Sigmoid colon (tissue), 7 donors: ENCODE measurements around the gene EOGT. TPM values are rescaled to one million over a fixed set of nuclear protein-coding genes. Genes with fewer than 3 reads are reported as not detected.

Experiments used
- DNase-seq: peaks from one replicate; pipeline ENCODE4 v3.0.0-alpha.2; 2019
- H3K27ac ChIP-seq, 4 donors: fragments of 200-600 bp; sonication (generic); one replicate each; pipeline ENCODE4 v1.5.1; 2016 to 2019; ENCODE audit warnings: mild to moderate bottlenecking in 1 of 4
- H3K27me3 ChIP-seq, 3 donors: fragments of 200-600 bp; sonication (generic); one replicate each; pipeline ENCODE4 v1.5.1; 2019; ENCODE audit warnings: mild to moderate bottlenecking in 1 of 3
- H3K36me3 ChIP-seq, 4 donors: fragments of 200-600 bp; sonication (generic); one replicate each; pipeline ENCODE4 v1.5.1; 2016 to 2019
- H3K4me1 ChIP-seq, 4 donors: fragments of 200-600 bp; sonication (generic); one replicate each; pipeline ENCODE4 v1.5.1; 2017 to 2019
- H3K4me3 ChIP-seq, 4 donors: fragments of 200-600 bp; sonication (generic); one replicate each; pipeline ENCODE4 v1.5.1; 2017 to 2019; ENCODE audit warnings: mild to moderate bottlenecking in 2 of 4, moderate library complexity in 1 of 4
- H3K9me3 ChIP-seq, 4 donors: fragments of 200-600 bp in 3 of 4; sonication (generic) in 3 of 4; one replicate each; pipeline versions ENCODE4 v1.5.1 to v1.6.1; 2013 to 2019
- CTCF ChIP-seq, 4 experiments: fragments of 450-650 bp in 3 of 4; fragments of 200-600 bp in 1 of 4; IDR thresholded peaks; one replicate each; pipeline ENCODE4 v1.5.1; 2016 to 2019; ENCODE audit warnings: antibody characterized with exemption in 4 of 4, mild to moderate bottlenecking in 3 of 4, moderate library complexity in 2 of 4
- EP300 ChIP-seq, 4 donors: sonication (generic); formaldehyde crosslinking; IDR thresholded peaks; one replicate each; pipeline ENCODE4 v1.6.1; 2017; ENCODE audit warnings: antibody characterized with exemption in 4 of 4
- POLR2A ChIP-seq, 2 donors: fragments of 450-650 bp; IDR thresholded peaks; one replicate each; pipeline ENCODE4 v1.6.1; 2016; ENCODE audit warnings: antibody characterized with exemption in 2 of 2, mild to moderate bottlenecking in 2 of 2, moderate library complexity in 2 of 2
- POLR2AphosphoS5 ChIP-seq, 4 donors: sonication (generic); formaldehyde crosslinking; IDR thresholded peaks; one replicate each; pipeline ENCODE4 v1.6.1; 2017; ENCODE audit warnings: antibody characterized with exemption in 4 of 4
- WGBS, 2 donors: extraction: QIAGEN DNeasy Blood & Tissue Kit; methylation state at CpG; one replicate each; pipeline ENCODE4 v1.1.7; 2013; 5-methylcytosine and 5-hydroxymethylcytosine counted together
- intact Hi-C: fragments of 100-400 bp; cut with DNase I; formaldehyde crosslinking; loops from one replicate; pipeline ENCODE4 v1.15.1; 2023
- polyA plus RNA-seq, 3 donors: library from polyadenylated mRNA; stranded (reverse); fragments of 200-250 nt; gene quantifications; one replicate each; pipeline ENCODE4 v1.2.3, GENCODE V29; 2013
- total RNA-seq, 4 donors: library from RNA; depleted of rRNA; stranded (reverse); fragments of >200 nt; gene quantifications; one replicate each; pipeline ENCODE4 v1.1.0, GENCODE V29; 2016
- donor health status: healthy with polysubstance abuse.
- donor health status: Bipolar disorder and iron deficiency.
- donor health status: healthy.

EOGT gene
- total and polyA plus RNA-seq, 7 donors = 4.6 to 103 (median 42.1) TPM

GRCh38 chr3:69033470-69033869, 20.0 kb upstream of the EOGT start:
- Histone ChIP-seq H3K27me3 (no peaks in the 10 kb centered on the region), H3K4me3 (no peak overlapping the region), H3K9me3 (no peaks in the 10 kb centered on the region), H3K36me3 (peaks cover 30 to 100% (median 67%) of the 10 kb centered on the region in 4 donors), H3K4me1 (no peaks in the 10 kb centered on the region), H3K27ac (no peak overlapping the region)
- 89 to 90% methylated on average over 7 of the region's 7 CpGs for WGBS, 2 donors
- TF ChIP-seq POLR2A (IDR thresholded peaks at IDR 0.05) (no peak), POLR2AphosphoS5 (IDR thresholded peaks at IDR 0.05) (no peak), EP300 (IDR thresholded peaks at IDR 0.05) (no peak), CTCF (IDR thresholded peaks at IDR 0.05) (no peak)
- intact Hi-C loops = no loop called here
- DNase-seq = no peak

GRCh38 chr3:69032737-69033136, 19.3 kb upstream of the EOGT start:
- no peak for DNase-seq
- no peaks in the 10 kb centered on the region for H3K4me1 ChIP-seq
- intact Hi-C loops = no loop called here
- H3K4me3 ChIP-seq = no peak overlapping the region
- H3K9me3 ChIP-seq = no peaks in the 10 kb centered on the region
- no peak for TF ChIP-seq POLR2A (IDR thresholded peaks at IDR 0.05)
- TF ChIP-seq POLR2AphosphoS5 (IDR thresholded peaks at IDR 0.05) = no peak
- TF ChIP-seq CTCF (IDR thresholded peaks at IDR 0.05) = no peak
- no peak for TF ChIP-seq EP300 (IDR thresholded peaks at IDR 0.05)
- 96% methylated on average over 9 of the region's 9 CpGs for WGBS, 2 donors
- H3K36me3 ChIP-seq = peaks cover 22 to 100% (median 61%) of the 10 kb centered on the region in 4 donors
- no peaks in the 10 kb centered on the region for H3K27me3 ChIP-seq
- no peak overlapping the region for H3K27ac ChIP-seq

GRCh38 chr3:69032142-69032541, 18.7 kb upstream of the EOGT start:
- DNase-seq = no peak
- no peak for TF ChIP-seq POLR2AphosphoS5 (IDR thresholded peaks at IDR 0.05)
- Histone ChIP-seq H3K36me3 (peaks cover 20 to 100% (median 57%) of the 10 kb centered on the region in 4 donors), H3K4me1 (no peaks in the 10 kb centered on the region), H3K27ac (no peak overlapping the region), H3K4me3 (no peak overlapping the region), H3K9me3 (no peaks in the 10 kb centered on the region), H3K27me3 (no peaks in the 10 kb centered on the region)
- WGBS, 2 donors = 97% methylated on average over 2 of the region's 2 CpGs
- intact Hi-C loops = no loop called here

GRCh38 chr3:69031635-69032034, 18.2 kb upstream of the EOGT start:
- TF ChIP-seq POLR2A (IDR thresholded peaks at IDR 0.05) (no peak), EP300 (IDR thresholded peaks at IDR 0.05) (no peak)
- no peaks in the 10 kb centered on the region for H3K9me3 ChIP-seq
- intact Hi-C loops = no loop called here
- H3K27me3 ChIP-seq = no peaks in the 10 kb centered on the region
- H3K4me1 ChIP-seq = no peaks in the 10 kb centered on the region
- 87 to 93% methylated on average over 1 of the region's 1 CpG for WGBS, 2 donors
- DNase-seq = no peak
- peaks cover 20 to 100% (median 58%) of the 10 kb centered on the region in 4 donors for H3K36me3 ChIP-seq
- no peak overlapping the region for H3K4me3 ChIP-seq
- H3K27ac ChIP-seq = no peak overlapping the region

GRCh38 chr3:69020857-69021256, 7.4 kb upstream of the EOGT start:
- WGBS, 2 donors = 72 to 79% methylated on average over 4 of the region's 4 CpGs
- H3K4me3 ChIP-seq = no peak overlapping the region
- no peak overlapping the region for H3K27ac ChIP-seq
- no peak for TF ChIP-seq EP300 (IDR thresholded peaks at IDR 0.05)
- TF ChIP-seq POLR2AphosphoS5 (IDR thresholded peaks at IDR 0.05) = no peak
- TF ChIP-seq CTCF (IDR thresholded peaks at IDR 0.05) = no peak
- no peak for TF ChIP-seq POLR2A (IDR thresholded peaks at IDR 0.05)
- H3K4me1 ChIP-seq = no peaks in the 10 kb centered on the region
- H3K9me3 ChIP-seq = no peaks in the 10 kb centered on the region
- no peak for DNase-seq
- no peaks in the 10 kb centered on the region for H3K27me3 ChIP-seq
- peaks cover 10 to 64% (median 22%) of the 10 kb centered on the region in 4 donors for H3K36me3 ChIP-seq
- intact Hi-C loops = no loop called here

GRCh38 chr3:69020424-69020823, 6.9 kb upstream of the EOGT start:
- no peak overlapping the region for H3K27ac ChIP-seq
- intact Hi-C loops = no loop called here
- no peaks in the 10 kb centered on the region for H3K27me3 ChIP-seq
- no peak for TF ChIP-seq EP300 (IDR thresholded peaks at IDR 0.05)
- peak in 1 of 4 experiments; percentile 15 for TF ChIP-seq CTCF (IDR thresholded peaks at IDR 0.05)
- no peak for DNase-seq
- H3K36me3 ChIP-seq = peaks cover 6 to 60% (median 18%) of the 10 kb centered on the region in 4 donors
- no peaks in the 10 kb centered on the region for H3K9me3 ChIP-seq
- peaks cover 0 to under 1% (median 0%) of the 10 kb centered on the region in 4 donors for H3K4me1 ChIP-seq
- 22 to 52% methylated on average over 2 of the region's 2 CpGs for WGBS, 2 donors
- H3K4me3 ChIP-seq = no peak overlapping the region
